K562 (cell line): ENCODE results near the gene HEBP1. TPM values are rescaled to one million over a fixed set of nuclear protein-coding genes. Genes with fewer than 3 reads are reported as not detected.

Source experiments
- CBX5 ChIP-seq: IDR thresholded peaks from 2 replicates; pipeline ENCODE4 v1.6.1; 2014; ENCODE audit warnings: low read depth, borderline replicate concordance
- CREB5 ChIP-seq: fragments of 250-450 bp; sonication (Bioruptor Pico); IDR thresholded peaks from 2 replicates; pipeline ENCODE4 v1.5.0; 2020; ENCODE audit warnings: mild to moderate bottlenecking
- CSDE1 ChIP-seq, 2 experiments: fragments of 450-650 bp; IDR thresholded peaks; 2 replicates each; pipeline ENCODE4 v1.6.1; 2016; ENCODE audit warnings: mild to moderate bottlenecking in 1 of 2
- DEAF1 ChIP-seq: fragments of 450-650 bp; formaldehyde crosslinking; IDR thresholded peaks from 2 replicates; pipeline ENCODE4 v1.4.0; 2020; ENCODE audit warnings: mild to moderate bottlenecking, moderate library complexity
- EGR1 ChIP-seq: fragments of 450-650 bp; conservative IDR thresholded peaks from 2 replicates; pipeline ENCODE4 v1.6.1; 2017; ENCODE audit warnings: mild to moderate bottlenecking
- ETV5 ChIP-seq: sonication (generic); formaldehyde crosslinking; IDR thresholded peaks from 2 replicates; pipeline ENCODE4 v1.4.0; 2020; ENCODE audit warnings: low read depth, mild to moderate bottlenecking, missing genetic modification reagents
- JUNB ChIP-seq: fragments of 450-650 bp; formaldehyde crosslinking; conservative IDR thresholded peaks from 2 replicates; pipeline ENCODE4 v1.4.0; 2020; ENCODE audit warnings: mild to moderate bottlenecking
- MAX ChIP-seq: sonication (generic); formaldehyde crosslinking; IDR thresholded peaks from 2 replicates; pipeline ENCODE4 v1.9.0; 2022; ENCODE audit warnings: mild to moderate bottlenecking, missing genetic modification reagents
- MED1 ChIP-seq: sonication (generic); formaldehyde crosslinking; IDR thresholded peaks from 2 replicates; pipeline ENCODE4 v1.8.1; 2023; ENCODE audit warnings: missing genetic modification reagents, borderline replicate concordance
- MTA3 ChIP-seq: fragments of 450-650 bp; formaldehyde crosslinking; IDR thresholded peaks from 2 replicates; pipeline ENCODE4 v1.6.1; 2017; ENCODE audit warnings: mild to moderate bottlenecking, borderline replicate concordance
- NFE2 ChIP-seq: IDR thresholded peaks from 2 replicates; pipeline ENCODE4 v1.6.1; 2014; ENCODE audit warnings: antibody characterized with exemption, low read depth
- RBM22 ChIP-seq: fragments of 200-400 bp; formaldehyde crosslinking; IDR thresholded peaks from 2 replicates; pipeline ENCODE4 v1.6.1; 2018; ENCODE audit warnings: low read length, low read depth; ENCODE audit not compliant: poor library complexity, severe bottlenecking
- SIN3B ChIP-seq: fragments of 450-650 bp; IDR thresholded peaks from 2 replicates; pipeline ENCODE4 v1.6.1; 2017; ENCODE audit warnings: low read depth, mild to moderate bottlenecking, moderate library complexity
- USF1 ChIP-seq: sonication (generic); formaldehyde crosslinking; IDR thresholded peaks from 2 replicates; pipeline ENCODE4 v1.9.0; 2022; ENCODE audit warnings: mild to moderate bottlenecking, missing genetic modification reagents
- ZNF232 ChIP-seq: sonication (generic); formaldehyde crosslinking; IDR thresholded peaks from 2 replicates; pipeline ENCODE4 v1.8.0; 2022; ENCODE audit warnings: mild to moderate bottlenecking, missing genetic modification reagents
- ZNF518B ChIP-seq: fragments of 250-450 bp; sonication (Bioruptor Pico); IDR thresholded peaks from 2 replicates; pipeline ENCODE4 v1.5.0; 2021; ENCODE audit warnings: mild to moderate bottlenecking, moderate library complexity
- polyA plus RNA-seq, 8 experiments: library from polyadenylated mRNA; depleted of rRNA in 4 of 8; stranded (reverse) in 5 of 8; unstranded in 3 of 8; fragments of >200 nt; fragmentation: Nextera tagmentation in 2 of 8; fragmentation: Illumina TruSeq in 1 of 8; extraction: Ambion mirVana in 2 of 8; extraction: Trizol in 1 of 8; gene quantifications; 2 replicates each; pipeline versions ENCODE4 v1.2.1 to v1.2.3, GENCODE V29; 2011 to 2014; ENCODE audit warnings: inconsistent platforms in 1 of 8, missing spikeins in 1 of 8
- total RNA-seq, 7 experiments: library from RNA; depleted of rRNA in 6 of 7; stranded (reverse); fragments of >200 nt in 6 of 7; fragmentation: Illumina TruSeq in 2 of 7; extraction: Trizol in 2 of 7; gene quantifications; 2 replicates each; pipeline versions ENCODE4 v1.2.1 to v1.2.3, GENCODE V29; 2011 to 2021; ENCODE audit warnings: low replicate concordance in 1 of 7

Gene HEBP1
- total and polyA plus RNA-seq, 9 of the 15 experiments (the other 6 are each of a cell fraction or from before 2014, with no cell fraction given), result 1.1 to 10.1 (median 2.4) TPM

- TF ChIP-seq SIN3B, result no peak
- TF ChIP-seq CSDE1 (IDR thresholded peaks at IDR 0.05), result no peak
- peak; percentile 63 for TF ChIP-seq EGR1
- no peak for TF ChIP-seq RBM22
- TF ChIP-seq MTA3, result 0 out of 2 replicates have a peak, but pooled peaks have one; percentile 42
- TF ChIP-seq USF1 (CRISPR knock-in tag), result no peak
- TF ChIP-seq JUNB, result no peak
- no peak for TF ChIP-seq ZNF232 (CRISPR knock-in tag)
- TF ChIP-seq DEAF1 (CRISPR knock-in tag), result no peak
- no peak for TF ChIP-seq CBX5
- TF ChIP-seq NFE2, result no peak
- no peak for TF ChIP-seq ZNF518B (CRISPR knock-in tag)
- no peak for TF ChIP-seq ETV5 (CRISPR knock-in tag)
- no peak for TF ChIP-seq CREB5 (CRISPR knock-in tag)
- TF ChIP-seq MAX, result peak; percentile 25; the same call in 1 of the 2 replicates
- no peak for TF ChIP-seq MED1 (CRISPR knock-in tag)
Measured at GRCh38 chr12:13044002-13044905, 44.2 kb upstream of the HEBP1 start, which contains the start of gene FAM234B (continued).
